Measurements from ENCODE around the gene SREK1. TPM values are rescaled to one million over a fixed set of nuclear protein-coding genes. Genes with fewer than 3 reads are reported as not detected.
A peak's percentile ranks its signal among the peaks of the same experiment; 100 is the strongest.

Gene SREK1
- total RNA-seq, 1 donor from 2014 or later = 71.2 TPM

GRCh38 chr5:66138637-66139317 lies 5.3 kb upstream of the SREK1 start:
- Mint-ChIP-seq H3K27ac (ENCODE audit: unreplicated experiment) (no peak overlapping the region), H3K4me3 (ENCODE audit: unreplicated experiment) (no peak overlapping the region), H3K4me1 (ENCODE audit: unreplicated experiment) (peaks cover 5% of the 10 kb centered on the region), H3K36me3 (ENCODE audit: unreplicated experiment) (no peaks in the 10 kb centered on the region), H3K27me3 (ENCODE audit: unreplicated experiment) (peaks cover 15% of the 10 kb centered on the region), H3K9me3 (ENCODE audit: unreplicated experiment) (no peaks in the 10 kb centered on the region)
- no peak for DNase-seq (ENCODE audit: extremely low spot score, unreplicated experiment)
- TF ChIP-seq CTCF (IDR thresholded peaks at IDR 0.05) = no peak

- Mint-ChIP-seq H3K27me3 (ENCODE audit: unreplicated experiment) (peaks cover 15% of the 10 kb centered on the region), H3K27ac (ENCODE audit: unreplicated experiment) (no peak overlapping the region), H3K36me3 (ENCODE audit: unreplicated experiment) (no peaks in the 10 kb centered on the region), H3K4me3 (ENCODE audit: unreplicated experiment) (no peak overlapping the region), H3K9me3 (ENCODE audit: unreplicated experiment) (no peaks in the 10 kb centered on the region), H3K4me1 (ENCODE audit: unreplicated experiment) (peaks cover 6% of the 10 kb centered on the region)
- DNase-seq (ENCODE audit: extremely low spot score, unreplicated experiment) = no peak
- no peak for TF ChIP-seq CTCF (IDR thresholded peaks at IDR 0.05)
These were observed 4.8 kb upstream of the SREK1 start for GRCh38 chr5:66139318-66139712.

GRCh38 chr5:66142417-66142816 lies 1.7 kb upstream of the SREK1 start:
- Mint-ChIP-seq H3K27ac (ENCODE audit: unreplicated experiment) (no peak overlapping the region), H3K4me1 (ENCODE audit: unreplicated experiment) (peaks cover 24% of the 10 kb centered on the region), H3K36me3 (ENCODE audit: unreplicated experiment) (no peaks in the 10 kb centered on the region), H3K27me3 (ENCODE audit: unreplicated experiment) (peaks cover 14% of the 10 kb centered on the region), H3K4me3 (ENCODE audit: unreplicated experiment) (no peak overlapping the region), H3K9me3 (ENCODE audit: unreplicated experiment) (no peaks in the 10 kb centered on the region)
- no peak for TF ChIP-seq CTCF (IDR thresholded peaks at IDR 0.05)
- no peak for DNase-seq (ENCODE audit: extremely low spot score, unreplicated experiment)

GRCh38 chr5:66143473-66144073 lies 527 bp upstream of the SREK1 start:
- Mint-ChIP-seq H3K4me3 (ENCODE audit: unreplicated experiment) (peak overlapping the region; percentile 94), H3K4me1 (ENCODE audit: unreplicated experiment) (peaks cover 29% of the 10 kb centered on the region), H3K36me3 (ENCODE audit: unreplicated experiment) (no peaks in the 10 kb centered on the region)

More at GRCh38 chr5:66143473-66144073, 527 bp upstream of the SREK1 start:
- DNase-seq (ENCODE audit: extremely low spot score, unreplicated experiment) = no peak
- Mint-ChIP-seq H3K27me3 (ENCODE audit: unreplicated experiment) (peaks cover 10% of the 10 kb centered on the region), H3K27ac (ENCODE audit: unreplicated experiment) (peak overlapping the region; percentile 100), H3K9me3 (ENCODE audit: unreplicated experiment) (no peaks in the 10 kb centered on the region)
- TF ChIP-seq CTCF (IDR thresholded peaks at IDR 0.05) = no peak

Data from osteocyte (in vitro differentiated cells).